ENCODE results near the gene ZSCAN5A. TPM values are rescaled to one million over a fixed set of nuclear protein-coding genes. Genes with fewer than 3 reads are reported as not detected.
A peak's percentile ranks its signal among the peaks of the same experiment; 100 is the strongest.

ZSCAN5A gene
- total RNA-seq, 1 donor from 2014 or later: 14.8 TPM

DNA sequence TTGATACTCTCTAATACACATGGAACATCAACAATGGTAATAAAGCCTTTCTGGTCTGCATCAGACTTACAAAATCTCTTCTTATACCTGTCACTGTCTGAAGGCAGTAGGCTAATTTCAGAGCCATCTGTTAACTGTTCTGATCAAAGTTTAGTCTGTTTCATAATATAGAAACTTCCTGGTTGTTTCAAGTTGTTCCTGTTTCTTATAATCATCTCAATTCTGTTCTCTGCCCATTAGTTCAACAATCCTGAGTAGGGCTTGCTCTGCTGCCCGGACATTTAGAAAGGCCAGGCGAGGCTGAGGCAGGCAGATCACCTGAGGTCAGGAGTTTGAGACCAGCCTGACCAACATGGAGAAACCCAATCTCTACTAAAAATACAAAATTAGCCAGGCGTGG lies 5.4 kb upstream of the ZSCAN5A start:
- ATAC-seq: no peak

GRCh38 chr19:56317749-56318148 lies 3.1 kb upstream of the ZSCAN5A start:
- intact Hi-C loops (cut with DNase I): no loop called here
- ATAC-seq: no peak
- H3K4me1 ChIP-seq: peaks cover 12% of the 10 kb centered on the region

More for the DNA sequence above, 5.4 kb upstream of the ZSCAN5A start:
- no peak overlapping the region for H3K4me3 ChIP-seq
- no peak for DNase-seq
- no peak overlapping the region for H3K27ac ChIP-seq
- no peaks in the 10 kb centered on the region for H3K9me3 ChIP-seq
- intact Hi-C loops (cut with DNase I): no loop called here
- no peaks in the 10 kb centered on the region for H3K27me3 ChIP-seq
- no peaks in the 10 kb centered on the region for H3K36me3 ChIP-seq
- peaks cover 7% of the 10 kb centered on the region for H3K4me1 ChIP-seq
- TF ChIP-seq, protein P1, sequence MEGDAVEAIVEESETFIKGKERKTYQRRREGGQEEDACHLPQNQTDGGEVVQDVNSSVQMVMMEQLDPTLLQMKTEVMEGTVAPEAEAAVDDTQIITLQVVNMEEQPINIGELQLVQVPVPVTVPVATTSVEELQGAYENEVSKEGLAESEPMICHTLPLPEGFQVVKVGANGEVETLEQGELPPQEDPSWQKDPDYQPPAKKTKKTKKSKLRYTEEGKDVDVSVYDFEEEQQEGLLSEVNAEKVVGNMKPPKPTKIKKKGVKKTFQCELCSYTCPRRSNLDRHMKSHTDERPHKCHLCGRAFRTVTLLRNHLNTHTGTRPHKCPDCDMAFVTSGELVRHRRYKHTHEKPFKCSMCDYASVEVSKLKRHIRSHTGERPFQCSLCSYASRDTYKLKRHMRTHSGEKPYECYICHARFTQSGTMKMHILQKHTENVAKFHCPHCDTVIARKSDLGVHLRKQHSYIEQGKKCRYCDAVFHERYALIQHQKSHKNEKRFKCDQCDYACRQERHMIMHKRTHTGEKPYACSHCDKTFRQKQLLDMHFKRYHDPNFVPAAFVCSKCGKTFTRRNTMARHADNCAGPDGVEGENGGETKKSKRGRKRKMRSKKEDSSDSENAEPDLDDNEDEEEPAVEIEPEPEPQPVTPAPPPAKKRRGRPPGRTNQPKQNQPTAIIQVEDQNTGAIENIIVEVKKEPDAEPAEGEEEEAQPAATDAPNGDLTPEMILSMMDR (IDR thresholded peaks at IDR 0.05): no peak

GRCh38 chr19:56316728-56317127 lies 2.1 kb upstream of the ZSCAN5A start:
- DNase-seq: no peak
- H3K9me3 ChIP-seq: no peaks in the 10 kb centered on the region
- H3K4me1 ChIP-seq: peaks cover 12% of the 10 kb centered on the region
- ATAC-seq: no peak
- no peak overlapping the region for H3K4me3 ChIP-seq
- no peaks in the 10 kb centered on the region for H3K27me3 ChIP-seq
- no peaks in the 10 kb centered on the region for H3K36me3 ChIP-seq
- H3K27ac ChIP-seq: no peak overlapping the region
- TF ChIP-seq, protein P1 (IDR thresholded peaks at IDR 0.05): no peak
- intact Hi-C loops (cut with DNase I): no loop called here

More at GRCh38 chr19:56317749-56318148, 3.1 kb upstream of the ZSCAN5A start:
- H3K27me3 ChIP-seq: no peaks in the 10 kb centered on the region
- no peaks in the 10 kb centered on the region for H3K9me3 ChIP-seq
- no peak overlapping the region for H3K4me3 ChIP-seq
- no peak overlapping the region for H3K27ac ChIP-seq
- H3K36me3 ChIP-seq: no peaks in the 10 kb centered on the region
- DNase-seq: no peak
- TF ChIP-seq, protein P1 (IDR thresholded peaks at IDR 0.05): no peak

- TF ChIP-seq, protein P1 (IDR thresholded peaks at IDR 0.05): no peak
- intact Hi-C loops (cut with DNase I): no loop called here
- no peaks in the 10 kb centered on the region for H3K36me3 ChIP-seq
- H3K4me1 ChIP-seq: peaks cover 12% of the 10 kb centered on the region
- DNase-seq (peak; percentile 93), ATAC-seq (peak; percentile 94)
- H3K4me3 ChIP-seq: peak overlapping the region; percentile 80
- H3K27me3 ChIP-seq: no peaks in the 10 kb centered on the region
- H3K27ac ChIP-seq: peak overlapping the region; percentile 95
- H3K9me3 ChIP-seq: no peaks in the 10 kb centered on the region
These were observed 614 bp upstream of the ZSCAN5A start for GRCh38 chr19:56315077-56315828.

GRCh38 chr19:56314018-56314380 lies 640 bp downstream of the ZSCAN5A start:
- TF ChIP-seq, protein P1 (IDR thresholded peaks at IDR 0.05): no peak
- no peak for ATAC-seq

More at GRCh38 chr19:56314018-56314380, 640 bp downstream of the ZSCAN5A start:
- H3K4me3 ChIP-seq: peak overlapping the region; percentile 80
- DNase-seq: no peak
- H3K9me3 ChIP-seq: no peaks in the 10 kb centered on the region
- H3K4me1 ChIP-seq: peaks cover 15% of the 10 kb centered on the region
- peak overlapping the region; percentile 95 for H3K27ac ChIP-seq
- H3K27me3 ChIP-seq: no peaks in the 10 kb centered on the region
- intact Hi-C loops (cut with DNase I): no loop called here
- no peaks in the 10 kb centered on the region for H3K36me3 ChIP-seq

All from upper lobe of right lung (tissue), 1 donor.